Stimulated activated CD8-positive, alpha-beta memory T cell treated with anti-CD3 and anti-CD28 coated beads, Interleukin-12 subunit alpha, Interleukin-12 subunit beta, amount 100 ng/mL, for 1 hour (primary cell): ENCODE data around the gene ASS1.
"Not testable (repeated sequence)": the region's sequence is repeated elsewhere in the genome, so short reads cannot be mapped to it uniquely, and the experiment has no call there.

ENCODE experiments used
- DNase-seq: peaks from one replicate; pipeline ENCODE4 v3.0.0-alpha.2; 2020; ENCODE audit warnings: low read depth

The ASS1 gene

DNA sequence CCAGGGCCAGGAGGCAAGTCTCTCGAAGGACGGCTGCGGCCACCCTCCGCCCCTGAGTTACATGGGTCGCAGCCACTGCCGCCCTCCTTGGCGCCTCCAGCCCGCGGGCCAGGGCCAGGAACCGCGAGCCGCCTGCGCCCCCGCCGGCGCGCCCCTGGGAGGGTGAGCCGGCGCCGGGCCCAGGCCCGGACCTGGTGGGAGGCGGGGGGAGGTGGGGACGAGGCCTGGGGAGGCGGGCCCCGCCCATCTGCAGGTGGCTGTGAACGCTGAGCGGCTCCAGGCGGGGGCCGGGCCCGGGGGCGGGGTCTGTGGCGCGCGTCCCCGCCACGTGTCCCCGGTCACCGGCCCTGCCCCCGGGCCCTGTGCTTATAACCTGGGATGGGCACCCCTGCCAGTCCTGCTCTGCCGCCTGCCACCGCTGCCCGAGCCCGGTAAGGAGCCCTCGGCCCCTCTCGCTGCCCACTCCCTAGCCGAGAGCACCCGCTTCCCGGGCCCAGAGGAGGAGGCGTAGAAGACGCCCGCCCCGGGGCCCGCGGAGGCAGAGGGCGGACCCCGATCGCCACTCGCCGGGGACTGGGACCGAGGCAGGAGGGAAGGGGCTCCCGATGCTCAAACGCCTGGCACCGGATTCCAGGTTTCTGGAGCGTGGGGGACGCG lies at the start of gene ASS1:
Gene ASS1 (plus strand): TSS at position 397 of the 657 bp plus-strand sequence. CDS start 7,268 bp downstream, outside the sequence.
- peak; percentile 7 for DNase-seq

DNA sequence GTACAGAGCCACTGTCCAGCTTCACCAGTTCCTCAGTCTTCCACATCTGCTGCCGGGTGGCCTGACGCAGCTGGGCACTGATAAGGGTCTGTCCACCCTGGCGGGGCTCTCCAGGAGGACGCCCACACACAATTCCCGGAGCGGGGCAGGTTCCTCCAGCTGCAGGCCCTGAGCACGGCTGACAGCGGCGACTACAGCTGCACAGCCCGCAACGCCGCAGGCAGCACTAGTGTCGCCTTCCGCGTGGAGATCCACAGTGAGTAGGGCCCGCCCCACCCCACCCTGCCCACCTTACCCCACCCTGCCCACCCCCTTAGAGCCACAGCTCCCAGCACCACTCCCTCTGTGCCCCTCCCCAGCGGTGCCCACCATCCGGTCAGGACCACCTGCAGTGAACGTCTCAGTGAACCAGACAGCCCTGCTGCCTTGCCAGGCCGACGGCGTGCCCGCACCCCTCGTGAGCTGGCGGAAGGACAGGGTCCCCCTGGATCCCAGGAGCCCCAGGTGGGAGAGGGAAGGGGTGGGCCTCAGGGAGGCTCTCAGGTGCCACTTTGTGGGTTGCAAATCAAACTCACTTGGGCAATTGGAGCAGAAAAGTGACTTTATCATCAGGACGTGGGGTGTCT lies 48.8 kb upstream of the ASS1 start:
- no peak for DNase-seq

- DNase-seq = no peak
Measured at GRCh38 chr9:130396581-130396980, 48.2 kb upstream of the ASS1 start.

DNA sequence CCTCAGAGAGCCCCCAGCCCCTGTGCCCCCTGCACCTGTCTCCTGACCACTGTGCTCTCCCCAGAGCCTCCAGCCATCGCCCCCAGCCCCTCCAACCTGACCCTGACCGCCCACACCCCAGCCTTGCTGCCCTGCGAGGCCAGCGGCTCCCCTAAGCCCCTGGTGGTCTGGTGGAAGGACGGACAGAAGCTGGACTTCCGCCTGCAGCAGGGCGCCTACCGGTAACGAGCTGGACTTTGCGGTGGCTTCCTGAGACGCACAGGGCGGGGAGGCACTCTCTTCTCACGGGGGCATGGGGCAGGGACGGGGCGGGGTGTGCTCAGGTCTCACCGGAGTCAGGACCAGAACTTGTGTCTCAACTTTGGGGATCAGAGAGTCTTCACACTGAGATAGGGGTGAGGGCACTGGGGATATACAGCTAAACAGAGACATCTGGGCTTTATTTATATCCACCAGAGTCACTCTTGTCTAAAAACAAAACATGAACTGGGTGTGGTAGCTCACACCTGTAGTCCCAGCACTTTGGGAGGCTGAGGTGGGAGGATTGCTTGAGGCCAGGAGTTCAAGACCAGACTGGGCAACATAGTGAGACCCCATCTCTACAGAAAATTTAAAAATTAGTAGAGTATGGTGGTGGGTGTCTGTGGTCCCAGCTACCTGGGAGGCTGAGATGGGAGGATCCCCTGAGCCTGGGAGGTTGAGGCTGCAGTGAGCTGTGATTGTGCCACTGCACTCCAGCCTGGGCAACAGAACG lies 46.1 kb upstream of the ASS1 start:
- DNase-seq = no peak

DNA sequence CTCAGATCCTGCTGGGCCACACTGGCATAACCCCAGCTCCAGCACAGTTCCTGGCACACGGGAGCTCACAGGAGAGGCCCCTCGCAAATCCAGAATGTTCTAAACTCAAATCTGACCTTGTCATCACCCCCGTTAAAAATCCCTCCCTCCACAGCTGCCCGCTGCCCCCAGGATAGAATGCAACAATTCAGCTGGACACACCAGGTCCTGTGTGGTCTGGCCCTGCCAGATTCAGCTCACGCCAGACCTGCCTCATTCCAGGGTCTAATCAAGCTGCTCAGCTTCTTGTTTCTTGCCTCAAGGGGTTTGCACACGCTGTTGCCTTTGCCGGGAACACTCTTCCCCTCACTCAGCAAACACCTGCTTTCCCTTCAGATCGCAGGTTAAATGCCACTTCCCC lies 45.0 kb upstream of the ASS1 start:
- no peak for DNase-seq

GRCh38 chr9:130400870-130401269 lies 43.9 kb upstream of the ASS1 start:
- no peak for DNase-seq

GRCh38 chr9:130401742-130402141 lies 43.0 kb upstream of the ASS1 start:
- DNase-seq = not testable (repeated sequence)

DNA sequence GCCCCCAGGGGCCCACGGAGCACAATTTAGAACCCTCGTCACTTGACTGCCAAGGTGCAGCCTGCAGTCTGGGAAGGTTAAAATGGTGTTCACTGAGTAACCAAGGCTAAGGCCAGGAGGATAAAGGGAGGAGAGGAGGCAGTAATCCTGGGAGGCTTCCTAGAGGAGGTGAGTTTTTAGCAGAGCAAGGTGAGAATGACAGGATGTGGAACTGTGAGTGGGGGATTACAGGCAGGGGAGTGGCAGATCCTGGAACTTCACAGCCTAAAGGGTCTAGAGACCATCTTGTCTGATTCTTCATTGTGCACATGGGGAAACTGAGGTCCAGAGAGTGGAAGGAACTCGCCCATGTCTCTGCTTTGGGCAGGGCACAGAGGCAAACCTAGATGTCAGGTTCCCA lies 42.5 kb upstream of the ASS1 start:
- no peak for DNase-seq

- DNase-seq = no peak
Measured at GRCh38 chr9:130402645-130403440, 41.9 kb upstream of the ASS1 start.

- DNase-seq = no peak
Measured at GRCh38 chr9:130405657-130406257, 39.0 kb upstream of the ASS1 start.

DNA sequence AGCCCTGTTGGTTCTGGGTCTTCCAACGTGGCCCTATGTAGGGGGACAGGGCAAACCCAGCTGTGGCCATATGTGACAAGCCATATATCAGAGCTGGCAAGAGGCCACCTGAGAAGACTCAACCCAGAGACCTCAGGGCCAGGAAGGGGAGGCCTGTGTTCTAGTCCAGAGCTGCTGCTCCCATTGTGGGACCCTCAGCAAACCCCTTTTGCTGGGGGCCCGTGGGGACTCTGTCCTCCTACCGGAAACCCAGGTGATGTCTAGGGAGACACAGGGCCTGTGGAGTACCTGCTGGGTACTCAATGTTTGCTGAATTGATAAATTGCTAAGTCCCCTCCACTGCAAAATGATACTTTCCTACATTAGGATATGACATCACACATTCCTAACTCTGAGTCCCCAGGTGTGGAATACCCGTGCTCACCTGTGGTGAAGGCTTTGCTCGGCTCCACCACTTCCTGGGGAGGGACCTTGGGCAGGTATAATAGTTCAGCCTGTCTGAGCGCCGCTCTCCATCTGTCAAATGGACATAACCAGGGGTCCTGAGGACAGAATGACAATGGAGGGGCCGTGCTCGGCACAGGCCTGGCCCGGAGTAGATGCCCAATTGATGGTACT lies 38.4 kb upstream of the ASS1 start:
- no peak for DNase-seq

GRCh38 chr9:130407916-130408663 lies 36.7 kb upstream of the ASS1 start:
- DNase-seq = no peak

DNA sequence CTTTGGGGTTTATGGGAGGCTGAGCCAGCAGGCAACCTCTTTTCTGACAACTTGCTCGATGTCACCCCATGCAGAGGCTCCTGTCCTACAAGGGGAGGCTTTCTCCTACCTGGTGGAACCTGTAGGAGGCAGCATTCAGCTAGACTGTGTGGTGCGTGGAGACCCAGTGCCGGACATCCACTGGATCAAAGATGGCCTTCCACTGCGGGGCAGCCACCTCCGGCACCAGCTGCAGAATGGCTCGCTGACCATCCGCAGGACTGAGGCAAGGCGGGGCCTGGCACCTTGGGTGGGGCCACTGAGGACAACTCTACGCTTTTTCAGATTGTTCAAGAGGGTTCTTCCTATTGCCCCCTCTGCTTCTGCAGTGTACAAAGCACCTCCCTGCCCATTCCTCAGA lies 36.1 kb upstream of the ASS1 start:
- no peak for DNase-seq

DNA sequence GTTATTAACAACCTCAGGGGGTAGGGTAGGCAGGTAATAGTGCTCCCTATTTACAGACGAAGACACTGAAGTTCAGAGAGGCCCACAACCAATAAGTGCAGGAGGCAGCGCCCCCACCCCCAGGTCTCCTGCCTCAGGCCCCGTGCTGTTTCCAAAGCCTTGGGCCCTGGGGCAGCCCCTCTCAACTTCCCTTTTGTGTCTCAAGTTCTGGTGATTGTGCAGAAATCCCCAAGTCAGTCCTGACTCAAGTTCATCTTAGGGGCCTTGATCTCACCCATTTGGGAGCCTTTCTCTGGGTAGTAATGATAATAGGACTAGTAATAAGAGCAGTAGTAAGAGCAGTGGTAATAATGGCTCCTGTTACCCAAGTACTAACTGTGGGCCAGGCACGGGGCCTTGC lies 35.5 kb upstream of the ASS1 start:
- no peak for DNase-seq

DNA sequence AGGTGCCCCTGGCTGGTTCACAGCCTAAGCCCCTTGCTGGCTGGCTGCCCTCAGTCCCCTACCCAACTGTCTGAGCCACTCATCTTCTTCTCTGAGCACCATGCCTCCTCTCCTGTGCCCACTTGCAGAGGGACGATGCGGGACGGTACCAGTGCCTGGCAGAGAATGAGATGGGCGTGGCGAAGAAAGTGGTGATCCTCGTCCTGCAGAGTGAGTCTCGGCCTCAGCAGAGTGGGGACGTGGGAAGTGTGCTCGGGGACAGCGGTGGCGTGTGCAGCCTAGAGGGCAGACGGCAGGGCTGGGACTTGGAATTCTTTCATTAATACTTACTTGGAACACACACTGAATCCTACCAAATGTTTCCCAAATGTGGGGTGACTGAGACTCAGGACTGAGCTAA lies 34.3 kb upstream of the ASS1 start:
- no peak for DNase-seq

DNA sequence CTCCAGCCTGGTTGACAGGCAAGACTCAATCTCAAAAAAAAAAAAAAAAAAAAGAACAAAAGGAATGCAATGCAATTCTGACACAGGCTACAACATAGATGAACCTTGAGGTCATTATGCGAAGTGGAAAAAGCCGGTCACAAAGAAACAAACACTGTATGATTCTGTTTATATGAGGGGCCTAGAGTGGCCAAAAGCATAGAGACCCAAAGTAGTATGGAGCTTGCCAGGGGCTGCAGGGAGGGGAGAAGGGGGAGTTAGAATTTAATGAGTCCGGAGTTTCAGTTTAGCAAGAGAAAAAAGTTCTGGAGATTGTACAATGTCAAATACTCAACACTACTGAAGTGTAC lies 33.2 kb upstream of the ASS1 start:
- no peak for DNase-seq

GRCh38 chr9:130414081-130414731 lies 30.6 kb upstream of the ASS1 start:
- no peak for DNase-seq

DNA sequence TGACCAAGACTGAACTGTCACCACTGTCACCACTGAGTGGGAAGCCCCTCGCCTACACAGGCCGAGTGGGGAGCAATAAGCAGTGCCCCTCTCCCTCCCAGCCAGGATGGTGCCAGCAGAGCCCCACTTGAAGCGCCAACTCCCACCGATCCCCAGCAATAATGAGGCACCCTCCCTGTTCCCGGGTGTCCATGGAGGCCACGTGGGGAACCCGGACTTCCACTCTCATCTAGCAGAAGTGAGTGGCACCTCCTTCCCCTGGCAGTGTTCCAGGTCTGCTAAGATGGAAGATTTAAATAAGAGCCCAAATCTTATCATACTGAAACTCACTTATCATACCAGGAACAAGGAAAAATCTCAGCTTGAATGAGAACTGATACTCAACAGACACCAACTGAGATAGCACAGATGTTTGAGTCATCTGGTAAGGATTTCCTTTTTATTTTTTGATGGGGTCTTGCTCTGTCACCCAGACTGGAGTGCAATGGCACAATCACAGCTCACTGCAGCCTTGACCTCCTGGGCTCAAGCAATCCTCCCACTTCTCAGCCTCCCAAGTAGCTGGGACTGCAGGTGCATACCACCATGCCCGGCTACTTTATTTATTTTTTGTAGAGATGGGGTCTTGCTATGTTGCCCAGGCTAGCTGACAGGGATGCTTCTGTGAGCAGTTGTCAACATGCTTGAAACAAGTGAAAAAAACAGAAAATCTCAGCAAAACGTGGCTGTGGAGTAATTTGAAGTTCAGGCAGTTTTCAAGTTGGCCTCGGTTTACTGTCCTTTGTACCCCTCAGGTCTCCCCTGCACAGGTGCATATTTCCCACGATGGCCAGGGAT lies 29.6 kb upstream of the ASS1 start:
- DNase-seq = no peak

- no peak for DNase-seq
Measured at GRCh38 chr9:130417602-130418001, 27.2 kb upstream of the ASS1 start.

- no peak for DNase-seq
Measured at GRCh38 chr9:130418776-130419175, 26.0 kb upstream of the ASS1 start.
